HG03135 (cell line): Measurements from ENCODE around the gene PLCB3.
"Not testable (repeated sequence)": the region's sequence is repeated elsewhere in the genome, so short reads cannot be mapped to it uniquely, and the experiment has no call there.

Source experiments
- ATAC-seq: cut with Tn5 transposase; IDR thresholded peaks from one replicate; pipeline ENCODE4 v1.9.1; 2021; ENCODE audit warnings: mild to moderate bottlenecking, moderate library complexity; ENCODE audit not compliant: unreplicated experiment

PLCB3 gene

DNA sequence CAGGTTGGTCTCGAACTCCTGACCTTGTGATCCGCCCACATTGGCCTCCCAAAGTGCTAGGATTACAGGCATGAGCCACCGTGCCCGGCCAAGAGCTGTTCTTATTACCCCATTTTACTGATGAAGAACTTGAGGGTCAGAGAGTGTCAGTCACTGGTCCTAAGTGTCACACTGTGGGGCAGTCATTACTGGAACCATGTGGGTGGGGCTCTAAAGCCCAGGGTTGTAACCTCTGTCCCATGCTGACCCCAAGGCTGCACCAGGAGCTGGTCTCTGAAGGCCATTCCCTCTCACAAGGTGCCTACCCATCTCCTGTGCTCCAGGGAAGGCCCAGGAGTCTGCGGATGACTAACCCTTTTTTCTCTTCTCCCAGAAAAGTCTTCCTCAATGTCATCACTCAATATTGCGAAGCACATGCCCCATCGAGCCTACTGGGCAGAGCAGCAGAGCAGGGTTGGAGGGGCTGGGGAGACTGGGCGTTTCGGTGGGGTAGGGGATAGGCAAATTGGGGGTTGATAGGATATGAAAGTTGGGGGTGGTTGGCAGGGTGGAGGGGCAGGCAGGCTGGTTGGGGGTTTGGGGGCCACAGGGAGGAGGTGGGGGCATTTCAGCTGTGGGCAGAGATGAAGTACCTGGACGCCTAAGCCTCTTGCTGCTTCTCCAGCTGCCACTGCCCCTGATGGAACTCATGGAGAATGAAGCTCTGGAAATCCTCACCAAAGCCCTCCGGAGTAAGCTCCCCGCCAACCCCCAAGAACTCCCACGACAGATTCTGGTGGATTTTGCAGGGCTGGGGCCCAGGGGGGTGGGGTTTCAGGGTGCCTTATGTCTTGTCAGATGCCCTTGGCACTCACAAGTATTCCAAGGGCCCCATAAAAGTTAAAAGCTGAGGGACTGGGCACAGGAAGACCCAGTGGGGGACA is 52.0 kb downstream of the PLCB3 start:
- no peak for ATAC-seq

GRCh38 chr11:64304032-64304315 is 52.6 kb downstream of the PLCB3 start:
- no peak for ATAC-seq

- ATAC-seq: peak; percentile 28
Observed at GRCh38 chr11:64304316-64305072, 53.2 kb downstream of the PLCB3 start.

- peak; percentile 63 for ATAC-seq
Observed at GRCh38 chr11:64305075-64305690, 53.9 kb downstream of the PLCB3 start, which contains the start of gene ESRRA. ESRRA (plus strand) TSS chr11:64305524; CDS start chr11:64307180, 1,656 bp downstream.

- peak; percentile 9 for ATAC-seq
Observed at GRCh38 chr11:64305691-64306562, 54.6 kb downstream of the PLCB3 start.

- ATAC-seq: no peak
Observed at GRCh38 chr11:64306563-64306875, 55.2 kb downstream of the PLCB3 start.

DNA sequence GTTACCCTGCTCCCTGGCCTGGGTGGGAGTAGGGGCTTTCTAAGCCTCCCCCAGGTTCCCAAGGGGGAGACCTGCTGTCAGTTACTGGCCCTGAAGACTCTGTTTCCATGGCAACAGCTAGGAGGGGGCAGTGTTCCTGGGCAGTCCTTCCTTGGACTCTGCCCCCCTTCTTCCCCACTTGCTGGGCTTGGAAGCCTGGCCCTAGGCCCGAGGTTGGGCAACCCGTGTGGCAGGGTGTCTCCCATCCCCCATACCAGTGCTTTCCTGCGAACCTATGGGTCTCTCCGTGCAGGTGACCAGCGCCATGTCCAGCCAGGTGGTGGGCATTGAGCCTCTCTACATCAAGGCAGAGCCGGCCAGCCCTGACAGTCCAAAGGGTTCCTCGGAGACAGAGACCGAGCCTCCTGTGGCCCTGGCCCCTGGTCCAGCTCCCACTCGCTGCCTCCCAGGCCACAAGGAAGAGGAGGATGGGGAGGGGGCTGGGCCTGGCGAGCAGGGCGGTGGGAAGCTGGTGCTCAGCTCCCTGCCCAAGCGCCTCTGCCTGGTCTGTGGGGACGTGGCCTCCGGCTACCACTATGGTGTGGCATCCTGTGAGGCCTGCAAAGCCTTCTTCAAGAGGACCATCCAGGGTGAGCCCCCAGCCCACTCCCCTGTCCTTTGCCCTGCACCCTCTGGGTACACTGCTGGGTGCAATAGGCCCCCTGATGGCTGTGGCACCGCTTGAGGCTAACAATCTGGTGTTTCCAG is 55.7 kb downstream of the PLCB3 start:
- no peak for ATAC-seq

GRCh38 chr11:64307795-64308194 is 56.5 kb downstream of the PLCB3 start:
- ATAC-seq: not testable (repeated sequence)

DNA sequence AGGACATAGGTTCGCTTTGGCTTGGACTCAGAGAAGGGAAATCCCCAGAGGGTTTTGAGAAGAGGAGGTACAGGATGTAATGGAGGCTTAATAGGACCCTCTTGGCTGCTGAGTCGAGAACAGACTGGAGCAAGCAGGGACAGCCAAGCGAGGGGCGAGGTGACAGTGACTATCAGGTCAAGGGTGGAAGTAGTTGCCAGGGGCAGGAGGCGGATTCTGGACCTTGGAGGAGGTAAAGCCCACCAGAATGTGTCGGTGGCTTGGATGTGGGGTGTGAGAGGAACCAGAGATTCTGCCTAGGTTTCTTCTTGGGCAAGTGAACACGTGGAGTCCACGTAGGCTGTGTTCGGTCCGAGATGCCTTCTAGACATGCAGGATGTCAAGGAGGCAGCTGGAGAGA is 61.6 kb downstream of the PLCB3 start:
- no peak for ATAC-seq

- no peak for ATAC-seq
Observed at GRCh38 chr11:64313491-64314145, 62.3 kb downstream of the PLCB3 start.

DNA sequence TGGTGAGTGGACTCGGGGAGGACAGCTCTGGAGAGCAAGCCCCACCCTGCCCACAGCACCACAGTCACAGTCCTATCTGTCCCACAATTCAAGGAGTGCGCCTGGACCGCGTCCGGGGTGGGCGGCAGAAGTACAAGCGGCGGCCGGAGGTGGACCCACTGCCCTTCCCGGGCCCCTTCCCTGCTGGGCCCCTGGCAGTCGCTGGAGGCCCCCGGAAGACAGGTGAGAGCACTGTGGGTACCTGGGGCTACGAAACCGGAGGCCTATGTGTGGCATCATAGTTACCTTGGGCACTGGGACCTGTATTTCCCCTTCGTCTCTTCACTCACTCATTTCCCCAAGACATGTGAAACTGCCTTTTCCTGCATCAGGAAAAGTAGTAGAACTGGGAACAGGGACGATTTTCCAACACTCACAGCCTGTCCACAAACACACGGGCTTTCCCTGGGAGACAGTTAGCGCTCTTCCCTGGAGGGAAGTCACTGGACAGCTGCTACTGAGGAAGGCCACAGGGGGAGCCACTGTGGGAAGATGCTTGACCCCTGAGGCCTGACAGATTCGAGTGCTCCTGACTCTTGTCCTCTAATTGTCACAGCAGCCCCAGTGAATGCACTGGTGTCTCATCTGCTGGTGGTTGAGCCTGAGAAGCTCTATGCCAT is 62.9 kb downstream of the PLCB3 start:
- ATAC-seq: no peak

GRCh38 chr11:64314805-64315561 is 63.7 kb downstream of the PLCB3 start:
- ATAC-seq: no peak

DNA sequence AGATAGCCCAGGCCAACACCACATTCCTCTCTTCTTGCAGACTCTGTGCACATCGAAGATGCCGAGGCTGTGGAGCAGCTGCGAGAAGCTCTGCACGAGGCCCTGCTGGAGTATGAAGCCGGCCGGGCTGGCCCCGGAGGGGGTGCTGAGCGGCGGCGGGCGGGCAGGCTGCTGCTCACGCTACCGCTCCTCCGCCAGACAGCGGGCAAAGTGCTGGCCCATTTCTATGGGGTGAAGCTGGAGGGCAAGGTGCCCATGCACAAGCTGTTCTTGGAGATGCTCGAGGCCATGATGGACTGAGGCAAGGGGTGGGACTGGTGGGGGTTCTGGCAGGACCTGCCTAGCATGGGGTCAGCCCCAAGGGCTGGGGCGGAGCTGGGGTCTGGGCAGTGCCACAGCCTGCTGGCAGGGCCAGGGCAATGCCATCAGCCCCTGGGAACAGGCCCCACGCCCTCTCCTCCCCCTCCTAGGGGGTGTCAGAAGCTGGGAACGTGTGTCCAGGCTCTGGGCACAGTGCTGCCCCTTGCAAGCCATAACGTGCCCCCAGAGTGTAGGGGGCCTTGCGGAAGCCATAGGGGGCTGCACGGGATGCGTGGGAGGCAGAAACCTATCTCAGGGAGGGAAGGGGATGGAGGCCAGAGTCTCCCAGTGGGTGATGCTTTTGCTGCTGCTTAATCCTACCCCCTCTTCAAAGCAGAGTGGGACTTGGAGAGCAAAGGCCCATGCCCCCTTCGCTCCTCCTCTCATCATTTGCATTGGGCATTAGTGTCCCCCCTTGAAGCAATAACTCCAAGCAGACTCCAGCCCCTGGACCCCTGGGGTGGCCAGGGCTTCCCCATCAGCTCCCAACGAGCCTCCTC is 64.6 kb downstream of the PLCB3 start:
- ATAC-seq: not testable (repeated sequence)

DNA sequence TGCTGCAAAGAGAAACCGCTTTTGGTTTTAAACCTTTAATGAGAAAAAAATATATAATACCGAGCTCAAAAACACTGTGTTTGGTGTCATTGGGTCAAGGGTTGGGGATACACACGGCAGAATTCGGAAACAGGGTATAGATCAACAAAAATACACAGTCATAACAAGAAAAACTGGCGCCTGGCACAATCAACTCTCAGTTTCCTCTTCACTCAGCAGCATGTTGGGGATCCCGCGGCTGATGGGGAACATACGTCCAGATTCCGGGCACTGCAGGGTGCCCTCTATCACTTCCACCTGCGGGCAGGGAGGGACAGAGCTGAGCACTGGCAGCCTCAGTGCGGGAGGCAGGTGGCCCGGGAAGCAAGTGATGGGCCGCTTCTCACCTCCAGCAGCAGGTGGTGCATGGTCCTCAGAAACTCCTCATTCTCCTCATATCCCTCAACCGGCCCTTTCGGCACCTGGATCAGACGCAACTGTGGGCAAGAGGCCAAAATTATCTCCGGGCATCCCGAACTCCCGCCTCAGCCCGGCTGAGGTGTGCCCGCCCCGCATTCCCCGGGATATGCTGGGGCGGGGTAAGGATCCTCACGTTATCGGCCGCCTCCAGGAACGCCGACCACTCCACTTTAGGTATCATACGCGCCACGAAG is 65.5 kb downstream of the PLCB3 start:
- peak; percentile 12 for ATAC-seq

DNA sequence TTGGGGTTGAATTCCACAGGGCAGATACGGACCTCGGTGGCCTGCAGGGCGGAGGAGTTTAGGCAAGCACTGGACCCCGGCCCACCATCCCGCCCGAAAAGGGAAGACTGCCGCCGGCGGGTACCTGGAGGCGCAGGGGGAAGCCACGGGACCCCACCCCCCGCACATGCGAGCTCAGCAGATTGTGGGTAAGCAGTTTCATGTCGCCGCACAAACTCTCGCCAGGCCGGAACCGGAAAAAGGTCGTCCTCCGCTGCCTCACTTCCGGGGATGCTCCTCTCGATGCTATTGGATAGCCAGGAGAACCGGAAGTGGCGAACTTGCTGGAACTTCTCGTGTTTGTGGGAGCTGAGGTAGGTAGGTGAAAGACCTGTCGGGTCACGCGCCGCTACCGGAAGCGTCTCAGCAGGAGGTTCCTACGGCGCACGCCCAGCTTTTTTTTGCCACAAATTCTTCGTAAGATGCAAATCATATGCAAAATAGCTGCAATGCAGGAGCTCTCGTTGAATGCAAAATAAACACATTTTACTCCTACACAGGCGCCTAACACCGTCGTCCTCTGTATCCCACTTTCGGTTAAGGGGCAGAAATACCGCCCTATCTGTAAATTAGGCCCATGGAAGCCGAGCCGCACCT is 66.1 kb downstream of the PLCB3 start, which contains the start of gene TRMT112:
TSS of gene TRMT112 (minus strand) at position 235 of the 636 bp plus-strand sequence. CDS start at position 202, 33 bp downstream.
- ATAC-seq: peak; percentile 54
